Loucy (cell line): ENCODE data around the gene GRB10.

ENCODE experiments used
- H2AFZ ChIP-seq: fragments of 200-600 bp; sonication (generic); 2 replicates; pipeline ENCODE4 v1.6.0; 2016; ENCODE audit warnings: antibody characterized with exemption, mild to moderate bottlenecking, low read length, moderate library complexity
- H3F3A ChIP-seq: fragments of 200-600 bp; 2 replicates; pipeline ENCODE4 v1.6.0; 2016; ENCODE audit warnings: antibody characterized with exemption, low read depth, mild to moderate bottlenecking
- H3K27me3 ChIP-seq: fragments of 200-600 bp; sonication (generic); 2 replicates; pipeline ENCODE4 v1.6.1; 2014; ENCODE audit warnings: low read length, mild to moderate bottlenecking; ENCODE audit not compliant: insufficient read depth, poor library complexity, severe bottlenecking
- H3K36me3 ChIP-seq: fragments of 200-600 bp; sonication (generic); 2 replicates; pipeline ENCODE4 v1.6.1; 2016; ENCODE audit warnings: low read length; ENCODE audit not compliant: insufficient read depth
- H3K4me1 ChIP-seq: fragments of 200-600 bp; sonication (generic); 2 replicates; pipeline ENCODE4 v1.5.1; 2014; ENCODE audit warnings: low read length, mild to moderate bottlenecking; ENCODE audit not compliant: insufficient read depth, poor library complexity, severe bottlenecking
- H3K4me2 ChIP-seq: fragments of 200-600 bp; sonication (generic); 2 replicates; pipeline ENCODE4 v1.6.0; 2014; ENCODE audit warnings: antibody characterized with exemption, low read length, low read depth, mild to moderate bottlenecking; ENCODE audit not compliant: poor library complexity, severe bottlenecking
- H3K4me3 ChIP-seq: fragments of 200-600 bp; sonication (generic); 2 replicates; pipeline ENCODE4 v1.5.1; 2014; ENCODE audit warnings: low read length, mild to moderate bottlenecking, mixed read lengths; ENCODE audit not compliant: poor library complexity, severe bottlenecking
- H3K79me2 ChIP-seq: fragments of 200-600 bp; sonication (generic); 2 replicates; pipeline ENCODE4 v1.6.1; 2014; ENCODE audit warnings: low read length; ENCODE audit not compliant: insufficient read depth
- H3K9ac ChIP-seq: fragments of 200-600 bp; sonication (generic); 2 replicates; pipeline ENCODE4 v1.6.0; 2014; ENCODE audit warnings: mild to moderate bottlenecking, low read depth, low read length, moderate library complexity; ENCODE audit not compliant: poor library complexity, severe bottlenecking
- H3K9me2 ChIP-seq: fragments of 200-600 bp; sonication (generic); replicated peaks from 2 replicates; pipeline ENCODE4 v1.6.1; 2016; ENCODE audit warnings: low read depth, low read length, mixed read lengths
- H3K9me3 ChIP-seq: fragments of 200-600 bp; sonication (generic); 2 replicates; pipeline ENCODE4 v1.6.1; 2014; ENCODE audit warnings: mild to moderate bottlenecking, antibody characterized with exemption, low read length, low read depth; ENCODE audit not compliant: insufficient read depth
- H4K20me1 ChIP-seq: fragments of 200-600 bp; sonication (generic); 2 replicates; pipeline ENCODE4 v1.6.0; 2014; ENCODE audit warnings: antibody characterized with exemption, low read length, mild to moderate bottlenecking; ENCODE audit not compliant: insufficient read depth, poor library complexity, severe bottlenecking
- EZH2phosphoT487 ChIP-seq: fragments of 200-600 bp; IDR thresholded peaks from 2 replicates; pipeline ENCODE4 v1.6.1; 2018; ENCODE audit warnings: antibody characterized with exemption, mild to moderate bottlenecking, moderate library complexity, borderline replicate concordance
- TF ChIP-seq, protein P1 (sequence below): fragments of 200-600 bp; sonication (generic); conservative IDR thresholded peaks from 2 replicates; pipeline ENCODE4 v1.5.1; 2014; ENCODE audit warnings: mild to moderate bottlenecking, antibody characterized with exemption, low read length

GRB10 gene

DNA sequence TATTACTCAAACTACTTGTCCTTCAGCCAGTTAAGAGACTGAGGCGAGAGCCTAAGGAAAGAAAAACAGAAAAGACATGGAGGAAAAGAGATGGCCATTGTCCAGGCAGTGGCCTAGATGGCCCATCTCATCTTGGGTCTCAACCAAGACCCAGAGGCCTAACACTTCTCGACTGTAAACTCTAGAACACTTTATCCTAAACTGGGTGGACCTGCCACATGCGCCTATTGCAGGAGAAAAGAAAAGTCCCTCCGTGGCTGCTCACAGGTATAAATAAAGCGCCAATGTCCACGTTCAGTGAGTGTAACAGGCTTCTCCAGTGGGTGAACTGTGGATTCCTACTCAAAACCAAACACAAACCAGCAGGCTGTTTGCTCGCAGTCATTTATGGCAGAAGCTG, 124.8 kb downstream of the GRB10 start:
- Histone ChIP-seq H2AFZ (no peak overlapping the region), H3K9me2 (no peaks in the 10 kb centered on the region), H3K36me3 (no peaks in the 10 kb centered on the region), H4K20me1 (no peaks in the 10 kb centered on the region), H3K9me3 (no peaks in the 10 kb centered on the region), H3K27me3 (no peaks in the 10 kb centered on the region), H3K79me2 (no peaks in the 10 kb centered on the region), H3K9ac (no peak overlapping the region), H3K4me1 (peaks cover 5% of the 10 kb centered on the region), H3K4me2 (no peak overlapping the region), H3K4me3 (no peak overlapping the region), H3F3A (no peaks in the 10 kb centered on the region)
- no peak for TF ChIP-seq EZH2phosphoT487
- TF ChIP-seq, protein P1, sequence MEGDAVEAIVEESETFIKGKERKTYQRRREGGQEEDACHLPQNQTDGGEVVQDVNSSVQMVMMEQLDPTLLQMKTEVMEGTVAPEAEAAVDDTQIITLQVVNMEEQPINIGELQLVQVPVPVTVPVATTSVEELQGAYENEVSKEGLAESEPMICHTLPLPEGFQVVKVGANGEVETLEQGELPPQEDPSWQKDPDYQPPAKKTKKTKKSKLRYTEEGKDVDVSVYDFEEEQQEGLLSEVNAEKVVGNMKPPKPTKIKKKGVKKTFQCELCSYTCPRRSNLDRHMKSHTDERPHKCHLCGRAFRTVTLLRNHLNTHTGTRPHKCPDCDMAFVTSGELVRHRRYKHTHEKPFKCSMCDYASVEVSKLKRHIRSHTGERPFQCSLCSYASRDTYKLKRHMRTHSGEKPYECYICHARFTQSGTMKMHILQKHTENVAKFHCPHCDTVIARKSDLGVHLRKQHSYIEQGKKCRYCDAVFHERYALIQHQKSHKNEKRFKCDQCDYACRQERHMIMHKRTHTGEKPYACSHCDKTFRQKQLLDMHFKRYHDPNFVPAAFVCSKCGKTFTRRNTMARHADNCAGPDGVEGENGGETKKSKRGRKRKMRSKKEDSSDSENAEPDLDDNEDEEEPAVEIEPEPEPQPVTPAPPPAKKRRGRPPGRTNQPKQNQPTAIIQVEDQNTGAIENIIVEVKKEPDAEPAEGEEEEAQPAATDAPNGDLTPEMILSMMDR: no peak

DNA sequence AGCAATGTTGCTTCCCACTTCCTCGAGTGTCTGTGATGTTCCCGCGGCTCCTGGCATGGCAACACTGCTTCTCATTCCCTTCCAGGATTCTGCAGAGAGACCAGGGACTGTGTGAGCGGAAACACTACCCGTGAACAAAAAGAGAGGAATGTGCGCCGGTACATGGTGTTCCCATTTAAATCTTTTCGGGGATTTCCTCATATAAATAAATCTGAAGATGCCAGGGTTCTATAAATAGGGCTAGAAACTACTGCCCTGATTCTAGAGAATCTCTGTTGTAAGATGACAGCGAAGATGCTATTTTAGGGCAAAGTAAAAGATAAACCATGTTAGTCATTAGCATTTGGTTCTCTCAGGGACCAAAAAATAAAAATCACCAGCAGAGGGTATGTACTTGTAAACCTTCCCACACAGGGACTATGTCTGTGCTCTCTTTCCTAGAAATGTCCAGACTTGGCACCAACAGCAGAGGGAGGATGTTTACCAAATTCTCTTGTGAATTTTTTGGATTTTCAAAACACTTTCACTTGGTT, 125.3 kb downstream of the GRB10 start:
- Histone ChIP-seq H2AFZ (no peak overlapping the region), H3K27me3 (no peaks in the 10 kb centered on the region), H4K20me1 (no peaks in the 10 kb centered on the region), H3K79me2 (no peaks in the 10 kb centered on the region), H3K4me3 (no peak overlapping the region), H3K9ac (no peak overlapping the region), H3K9me3 (no peaks in the 10 kb centered on the region), H3K36me3 (no peaks in the 10 kb centered on the region), H3K4me1 (peaks cover 2% of the 10 kb centered on the region), H3K4me2 (no peak overlapping the region), H3K9me2 (no peaks in the 10 kb centered on the region), H3F3A (no peaks in the 10 kb centered on the region)
- TF ChIP-seq EZH2phosphoT487: no peak
- TF ChIP-seq, protein P1: no peak

DNA sequence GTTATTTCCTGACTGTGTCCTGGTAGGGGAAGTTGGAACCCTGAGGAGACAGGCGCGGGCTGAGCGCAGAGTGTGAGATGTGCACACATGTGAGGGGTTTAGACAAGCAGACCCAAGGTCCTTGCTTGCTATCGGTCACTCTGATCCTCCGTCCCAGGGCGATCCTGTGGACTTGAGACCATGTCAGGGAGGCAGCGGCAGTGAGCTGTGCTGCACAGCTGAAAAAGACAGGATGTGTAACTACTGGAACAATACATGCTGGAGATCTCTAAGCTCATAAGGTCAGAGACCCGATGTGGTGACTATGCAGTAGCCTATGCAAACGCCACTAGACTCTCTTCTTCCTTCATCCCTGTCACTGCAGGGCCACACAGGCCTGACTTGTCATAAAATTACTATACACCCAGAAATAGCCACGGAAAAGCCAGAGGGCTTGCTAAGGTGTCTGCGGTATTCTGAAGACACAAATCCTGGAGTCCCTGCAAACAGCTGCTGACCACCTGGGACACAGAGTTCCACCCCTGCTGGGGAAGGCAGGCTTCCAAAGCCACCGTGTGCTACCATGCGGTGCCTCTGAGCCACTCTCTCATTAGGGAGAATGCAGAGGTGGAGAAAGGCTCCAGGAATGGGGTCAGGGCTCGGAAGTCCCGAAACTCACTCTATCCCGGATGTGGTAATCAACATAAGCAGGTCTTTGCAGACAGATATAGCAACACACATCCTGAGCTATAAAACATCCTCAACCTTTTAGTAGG, 126.4 kb downstream of the GRB10 start:
- Histone ChIP-seq H3K79me2 (no peaks in the 10 kb centered on the region), H3K4me2 (no peak overlapping the region), H3K4me3 (no peak overlapping the region), H3K4me1 (no peaks in the 10 kb centered on the region), H3K9me3 (no peaks in the 10 kb centered on the region), H2AFZ (no peak overlapping the region), H3F3A (no peaks in the 10 kb centered on the region), H3K9ac (no peak overlapping the region), H4K20me1 (no peaks in the 10 kb centered on the region), H3K36me3 (no peaks in the 10 kb centered on the region), H3K27me3 (no peaks in the 10 kb centered on the region), H3K9me2 (no peaks in the 10 kb centered on the region)
- TF ChIP-seq, protein P1: no peak
- no peak for TF ChIP-seq EZH2phosphoT487
